HepG2 (cell line): ENCODE data around the gene PPP1R12B. TPM values are rescaled to one million over a fixed set of nuclear protein-coding genes. Genes with fewer than 3 reads are reported as not detected.
A peak's percentile ranks its signal among the peaks of the same experiment; 100 is the strongest.

Experiments
- CBX5 ChIP-seq: sonication (generic); formaldehyde crosslinking; IDR thresholded peaks from 2 replicates; pipeline ENCODE4 v1.4.0; 2020; ENCODE audit warnings: missing genetic modification reagents, borderline replicate concordance
- ETV5 ChIP-seq: IDR thresholded peaks from 2 replicates; pipeline ENCODE4 v1.6.1; 2018; ENCODE audit warnings: missing biosample characterization, missing genetic modification reagents, inconsistent platforms, borderline replicate concordance
- HOXA5 ChIP-seq: sonication (generic); formaldehyde crosslinking; IDR thresholded peaks from 2 replicates; pipeline ENCODE4 v1.4.0; 2020; ENCODE audit warnings: missing genetic modification reagents
- ISX ChIP-seq: sonication (generic); formaldehyde crosslinking; conservative IDR thresholded peaks from 2 replicates; pipeline ENCODE4 v1.5.0; 2020; ENCODE audit warnings: missing genetic modification reagents
- JARID2 ChIP-seq: sonication (generic); formaldehyde crosslinking; IDR thresholded peaks from 2 replicates; pipeline ENCODE4 v1.8.1; 2023; ENCODE audit warnings: missing genetic modification reagents, inconsistent platforms; ENCODE audit not compliant: insufficient replicate concordance
- KAT7 ChIP-seq: IDR thresholded peaks from 2 replicates; pipeline ENCODE4 v1.6.1; 2018; ENCODE audit warnings: borderline replicate concordance, missing compliant biosample characterization
- KLF16 ChIP-seq, 2 experiments: sonication (generic) in 1 of 2; formaldehyde crosslinking in 1 of 2; IDR thresholded peaks; 2 replicates each; pipeline versions ENCODE4 v1.6.1 to v1.8.0; 2016 to 2023; ENCODE audit warnings: missing genetic modification reagents in 2 of 2, missing compliant biosample characterization in 1 of 2
- MXD4 ChIP-seq: IDR thresholded peaks from 2 replicates; pipeline ENCODE4 v1.6.1; 2016; ENCODE audit warnings: mild to moderate bottlenecking, missing biosample characterization, missing genetic modification reagents
- NFYC ChIP-seq: IDR thresholded peaks from 2 replicates; pipeline ENCODE4 v1.6.1; 2016; ENCODE audit warnings: missing genetic modification reagents, missing compliant biosample characterization
- PAF1 ChIP-seq: IDR thresholded peaks from 2 replicates; pipeline ENCODE4 v1.6.1; 2016; ENCODE audit warnings: missing genetic modification reagents, missing compliant biosample characterization
- PHF20 ChIP-seq: sonication (generic); formaldehyde crosslinking; IDR thresholded peaks from 2 replicates; pipeline ENCODE4 v1.5.0; 2020; ENCODE audit warnings: mild to moderate bottlenecking, missing genetic modification reagents
- ZBTB7A ChIP-seq: sonication (generic); formaldehyde crosslinking; IDR thresholded peaks from 2 replicates; pipeline ENCODE4 v1.8.0; 2022; ENCODE audit warnings: mild to moderate bottlenecking, missing genetic modification reagents
- ZMYM2 ChIP-seq: sonication (generic); formaldehyde crosslinking; IDR thresholded peaks from 2 replicates; pipeline ENCODE4 v1.8.0; 2022; ENCODE audit warnings: mild to moderate bottlenecking, missing genetic modification reagents
- ZNF317 ChIP-seq: sonication (generic); formaldehyde crosslinking; IDR thresholded peaks from 2 replicates; pipeline ENCODE4 v1.5.0; 2020; ENCODE audit warnings: mild to moderate bottlenecking, missing genetic modification reagents
- ZNF337 ChIP-seq: sonication (generic); formaldehyde crosslinking; IDR thresholded peaks from 2 replicates; pipeline ENCODE4 v1.5.1; 2020; ENCODE audit warnings: missing genetic modification reagents, low read depth, mild to moderate bottlenecking, borderline replicate concordance
- ZNF557 ChIP-seq: sonication (generic); formaldehyde crosslinking; IDR thresholded peaks from 2 replicates; pipeline ENCODE4 v1.4.0; 2020; ENCODE audit warnings: missing genetic modification reagents
- ZNF570 ChIP-seq: sonication (generic); formaldehyde crosslinking; IDR thresholded peaks from 2 replicates; pipeline ENCODE4 v1.4.0; 2020; ENCODE audit warnings: mild to moderate bottlenecking, missing genetic modification reagents, borderline replicate concordance
- ZNF720 ChIP-seq: sonication (generic); formaldehyde crosslinking; IDR thresholded peaks from 2 replicates; pipeline ENCODE4 v1.4.0; 2020; ENCODE audit warnings: missing genetic modification reagents
- ZNF737 ChIP-seq: sonication (generic); formaldehyde crosslinking; IDR thresholded peaks from 2 replicates; pipeline ENCODE4 v1.5.0; 2020; ENCODE audit warnings: missing genetic modification reagents, mild to moderate bottlenecking, borderline replicate concordance
- ZNF75D ChIP-seq: sonication (generic); formaldehyde crosslinking; IDR thresholded peaks from 2 replicates; pipeline ENCODE4 v1.8.1; 2023; ENCODE audit warnings: missing genetic modification reagents, mild to moderate bottlenecking, borderline replicate concordance
- ZNF839 ChIP-seq: sonication (generic); formaldehyde crosslinking; IDR thresholded peaks from 2 replicates; pipeline ENCODE4 v1.4.0; 2020; ENCODE audit warnings: missing genetic modification reagents, mild to moderate bottlenecking, borderline replicate concordance
- polyA plus RNA-seq, 8 experiments: library from polyadenylated mRNA; depleted of rRNA in 3 of 8; stranded (reverse) in 7 of 8; unstranded in 1 of 8; fragments of >200 nt; fragmentation: Illumina TruSeq in 4 of 8; extraction: Trizol in 4 of 8; gene quantifications; 2 replicates each; pipeline versions ENCODE4 v1.2.1 to v1.2.3, GENCODE V29; 2011 to 2016; ENCODE audit warnings: low read depth in 4 of 8, missing spikeins in 1 of 8, mixed read lengths in 1 of 8; ENCODE audit not compliant: insufficient read depth in 1 of 8
- total RNA-seq, 5 experiments: library from RNA; depleted of rRNA; stranded (reverse); fragments of >200 nt; fragmentation: Illumina TruSeq; extraction: Trizol; gene quantifications; 2 replicates each; pipeline ENCODE4 v1.2.3, GENCODE V29; 2016; ENCODE audit warnings: low read depth in 1 of 5
- TF ChIP-seq, protein P1 (sequence below): sonication (generic); formaldehyde crosslinking; IDR thresholded peaks from 2 replicates; pipeline ENCODE4 v1.8.0; 2022; ENCODE audit warnings: mild to moderate bottlenecking, missing genetic modification reagents
- TF ChIP-seq, protein P2 (sequence below): sonication (generic); formaldehyde crosslinking; IDR thresholded peaks from 2 replicates; pipeline ENCODE4 v1.4.0; 2020; ENCODE audit warnings: missing genetic modification reagents, borderline replicate concordance
- TF ChIP-seq, protein P3 (sequence below): sonication (generic); formaldehyde crosslinking; IDR thresholded peaks from 2 replicates; pipeline ENCODE4 v1.4.0; 2020; ENCODE audit warnings: missing genetic modification reagents, borderline replicate concordance

Gene PPP1R12B
- total and polyA plus RNA-seq, 2 of the 13 experiments (the other 11 are each of a cell fraction or from before 2014, with no cell fraction given): 12.0 to 13.6 TPM

DNA sequence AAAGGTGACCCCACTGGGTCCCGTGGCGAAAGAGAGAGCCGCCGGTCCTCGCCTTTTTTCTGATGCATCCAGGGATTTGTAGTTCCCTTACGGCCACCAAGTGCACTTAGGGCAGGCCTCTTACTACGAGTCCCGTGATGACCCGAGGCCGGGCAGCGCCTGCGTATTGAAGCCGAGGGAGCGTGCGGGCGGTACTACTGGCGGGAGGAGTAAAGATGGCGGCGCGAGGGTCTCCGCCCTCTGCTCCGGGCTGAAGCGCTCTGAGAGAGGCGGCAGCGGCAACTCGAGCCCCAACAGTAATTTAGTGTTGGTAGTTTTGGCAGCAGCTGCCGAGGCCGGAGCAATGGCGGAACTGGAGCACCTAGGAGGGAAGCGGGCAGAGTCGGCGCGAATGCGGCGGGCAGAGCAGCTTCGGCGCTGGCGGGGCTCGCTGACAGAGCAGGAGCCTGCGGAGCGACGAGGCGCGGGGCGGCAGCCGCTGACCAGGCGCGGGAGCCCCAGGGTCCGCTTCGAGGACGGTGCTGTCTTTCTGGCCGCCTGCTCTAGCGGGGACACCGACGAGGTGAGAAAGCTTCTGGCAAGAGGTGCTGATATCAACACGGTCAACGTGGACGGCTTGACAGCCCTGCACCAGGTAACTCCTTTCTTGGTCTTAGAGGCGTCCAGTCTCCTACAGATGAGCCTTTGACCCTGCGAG, at the start of gene PPP1R12B (continued):
- TF ChIP-seq HOXA5 (CRISPR knock-in tag) (peak; percentile 76; the same call in 1 of the 2 replicates), ZMYM2 (CRISPR knock-in tag) (no peak), ZNF337 (0 out of 2 replicates have a peak, but pooled peaks have one; percentile 61), MXD4 (CRISPR knock-in tag) (peak; percentile 56), ISX (CRISPR knock-in tag) (0 out of 2 replicates have a peak, but pooled peaks have one; percentile 52), ZNF720 (CRISPR knock-in tag) (no peak), ZNF557 (no peak), NFYC (CRISPR knock-in tag) (peak; percentile 73), PAF1 (CRISPR knock-in tag) (no peak), ZNF570 (CRISPR knock-in tag) (no peak), ZNF839 (no peak; the same call in 1 of the 2 replicates), ZBTB7A (CRISPR knock-in tag) (no peak; the same call in 1 of the 2 replicates), JARID2 (no peak), CBX5 (CRISPR knock-in tag) (peak; percentile 26; the same call in 1 of the 2 replicates), ETV5 (CRISPR knock-in tag) (no peak), ZNF75D (CRISPR knock-in tag) (no peak), ZNF737 (CRISPR knock-in tag) (peak; percentile 25; the same call in 1 of the 2 replicates), KAT7 (CRISPR knock-in tag) (peak; percentile 71; the same call in 1 of the 2 replicates), PHF20 (CRISPR knock-in tag) (peak; percentile 53; the same call in 1 of the 2 replicates), ZNF317 (CRISPR knock-in tag) (peak; percentile 70; the same call in 1 of the 2 replicates), KLF16 (CRISPR knock-in tag; IDR thresholded peaks at IDR 0.05) (peak in 1 of 2 experiments; percentile 75; a peak in 1 of 4 replicates)
- TF ChIP-seq, protein P1, sequence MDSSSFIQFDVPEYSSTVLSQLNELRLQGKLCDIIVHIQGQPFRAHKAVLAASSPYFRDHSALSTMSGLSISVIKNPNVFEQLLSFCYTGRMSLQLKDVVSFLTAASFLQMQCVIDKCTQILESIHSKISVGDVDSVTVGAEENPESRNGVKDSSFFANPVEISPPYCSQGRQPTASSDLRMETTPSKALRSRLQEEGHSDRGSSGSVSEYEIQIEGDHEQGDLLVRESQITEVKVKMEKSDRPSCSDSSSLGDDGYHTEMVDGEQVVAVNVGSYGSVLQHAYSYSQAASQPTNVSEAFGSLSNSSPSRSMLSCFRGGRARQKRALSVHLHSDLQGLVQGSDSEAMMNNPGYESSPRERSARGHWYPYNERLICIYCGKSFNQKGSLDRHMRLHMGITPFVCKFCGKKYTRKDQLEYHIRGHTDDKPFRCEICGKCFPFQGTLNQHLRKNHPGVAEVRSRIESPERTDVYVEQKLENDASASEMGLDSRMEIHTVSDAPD: no peak
- TF ChIP-seq, protein P2, sequence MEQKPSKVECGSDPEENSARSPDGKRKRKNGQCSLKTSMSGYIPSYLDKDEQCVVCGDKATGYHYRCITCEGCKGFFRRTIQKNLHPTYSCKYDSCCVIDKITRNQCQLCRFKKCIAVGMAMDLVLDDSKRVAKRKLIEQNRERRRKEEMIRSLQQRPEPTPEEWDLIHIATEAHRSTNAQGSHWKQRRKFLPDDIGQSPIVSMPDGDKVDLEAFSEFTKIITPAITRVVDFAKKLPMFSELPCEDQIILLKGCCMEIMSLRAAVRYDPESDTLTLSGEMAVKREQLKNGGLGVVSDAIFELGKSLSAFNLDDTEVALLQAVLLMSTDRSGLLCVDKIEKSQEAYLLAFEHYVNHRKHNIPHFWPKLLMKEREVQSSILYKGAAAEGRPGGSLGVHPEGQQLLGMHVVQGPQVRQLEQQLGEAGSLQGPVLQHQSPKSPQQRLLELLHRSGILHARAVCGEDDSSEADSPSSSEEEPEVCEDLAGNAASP (CRISPR knock-in tag): peak; percentile 36; the same call in 1 of the 2 replicates
- TF ChIP-seq, protein P3, sequence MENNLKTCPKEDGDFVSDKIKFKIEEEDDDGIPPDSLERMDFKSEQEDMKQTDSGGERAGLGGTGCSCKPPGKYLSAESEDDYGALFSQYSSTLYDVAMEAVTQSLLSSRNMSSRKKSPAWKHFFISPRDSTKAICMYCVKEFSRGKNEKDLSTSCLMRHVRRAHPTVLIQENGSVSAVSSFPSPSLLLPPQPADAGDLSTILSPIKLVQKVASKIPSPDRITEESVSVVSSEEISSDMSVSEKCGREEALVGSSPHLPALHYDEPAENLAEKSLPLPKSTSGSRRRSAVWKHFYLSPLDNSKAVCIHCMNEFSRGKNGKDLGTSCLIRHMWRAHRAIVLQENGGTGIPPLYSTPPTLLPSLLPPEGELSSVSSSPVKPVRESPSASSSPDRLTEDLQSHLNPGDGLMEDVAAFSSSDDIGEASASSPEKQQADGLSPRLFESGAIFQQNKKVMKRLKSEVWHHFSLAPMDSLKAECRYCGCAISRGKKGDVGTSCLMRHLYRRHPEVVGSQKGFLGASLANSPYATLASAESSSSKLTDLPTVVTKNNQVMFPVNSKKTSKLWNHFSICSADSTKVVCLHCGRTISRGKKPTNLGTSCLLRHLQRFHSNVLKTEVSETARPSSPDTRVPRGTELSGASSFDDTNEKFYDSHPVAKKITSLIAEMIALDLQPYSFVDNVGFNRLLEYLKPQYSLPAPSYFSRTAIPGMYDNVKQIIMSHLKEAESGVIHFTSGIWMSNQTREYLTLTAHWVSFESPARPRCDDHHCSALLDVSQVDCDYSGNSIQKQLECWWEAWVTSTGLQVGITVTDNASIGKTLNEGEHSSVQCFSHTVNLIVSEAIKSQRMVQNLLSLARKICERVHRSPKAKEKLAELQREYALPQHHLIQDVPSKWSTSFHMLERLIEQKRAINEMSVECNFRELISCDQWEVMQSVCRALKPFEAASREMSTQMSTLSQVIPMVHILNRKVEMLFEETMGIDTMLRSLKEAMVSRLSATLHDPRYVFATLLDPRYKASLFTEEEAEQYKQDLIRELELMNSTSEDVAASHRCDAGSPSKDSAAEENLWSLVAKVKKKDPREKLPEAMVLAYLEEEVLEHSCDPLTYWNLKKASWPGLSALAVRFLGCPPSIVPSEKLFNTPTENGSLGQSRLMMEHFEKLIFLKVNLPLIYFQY (CRISPR knock-in tag): 0 out of 2 replicates have a peak, but pooled peaks have one; percentile 40
